D341Med (cell line): ENCODE data around the gene TCF19.
A peak's percentile ranks its signal among the peaks of the same experiment; 100 is the strongest.

Experiments
- DNase-seq: peaks from one replicate; pipeline ENCODE4 v3.0.0; 2012; ENCODE audit warnings: low spot score

Gene TCF19

DNA sequence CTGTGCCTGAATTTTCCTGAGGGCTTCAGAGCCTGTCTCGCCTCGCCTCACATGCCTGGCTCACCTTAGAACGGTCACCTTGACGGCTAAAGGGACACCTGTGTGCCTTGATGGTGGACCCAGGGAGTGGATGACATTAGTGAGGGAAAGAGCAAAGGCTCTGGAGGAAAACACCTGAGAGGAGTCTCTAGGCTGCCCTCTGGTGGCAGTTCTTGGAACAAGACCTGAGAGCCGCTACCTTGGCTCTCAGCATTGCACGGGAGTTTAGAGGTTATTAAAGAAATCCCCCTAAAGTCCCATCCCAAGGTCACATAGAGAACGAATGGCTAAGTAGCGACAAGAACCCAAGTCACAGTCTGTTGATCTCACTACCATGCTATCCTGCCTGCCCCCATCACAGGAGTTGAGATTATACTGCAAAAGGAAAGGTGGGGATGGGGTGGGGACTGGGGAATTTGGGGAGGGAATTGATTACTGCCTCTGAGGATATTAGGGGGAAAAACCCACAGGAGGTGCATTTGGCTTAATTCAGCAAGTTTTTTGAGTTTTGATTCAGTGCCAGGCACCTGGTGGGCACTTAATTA is 30.2 kb upstream of the TCF19 start:
- peak; percentile 74 for DNase-seq

DNA sequence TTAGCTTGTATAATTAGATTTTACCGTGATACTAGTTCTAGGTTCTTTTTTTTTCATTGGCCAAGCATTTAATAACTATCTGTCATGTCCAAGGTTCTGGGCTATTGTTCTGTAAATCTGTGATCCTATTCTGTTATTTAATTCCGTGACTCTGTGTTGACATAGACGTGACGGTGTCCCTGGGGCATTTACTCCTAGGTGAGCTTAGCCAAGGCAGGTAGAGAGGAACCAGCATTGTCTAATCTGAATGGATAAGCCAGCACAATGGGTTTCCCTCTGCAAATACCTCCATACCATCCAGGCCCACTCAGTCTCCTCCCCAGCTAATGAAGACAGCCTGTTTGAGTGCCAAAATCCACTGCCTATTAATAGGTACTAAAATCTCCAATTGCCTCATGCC is 29.3 kb upstream of the TCF19 start:
- DNase-seq = no peak

- DNase-seq = no peak
Observed at GRCh38 chr6:31130751-31131150, 27.6 kb upstream of the TCF19 start.

GRCh38 chr6:31131595-31131994 is 26.8 kb upstream of the TCF19 start:
- DNase-seq = no peak

- DNase-seq = no peak
Observed at GRCh38 chr6:31132806-31133205, 25.6 kb upstream of the TCF19 start.

DNA sequence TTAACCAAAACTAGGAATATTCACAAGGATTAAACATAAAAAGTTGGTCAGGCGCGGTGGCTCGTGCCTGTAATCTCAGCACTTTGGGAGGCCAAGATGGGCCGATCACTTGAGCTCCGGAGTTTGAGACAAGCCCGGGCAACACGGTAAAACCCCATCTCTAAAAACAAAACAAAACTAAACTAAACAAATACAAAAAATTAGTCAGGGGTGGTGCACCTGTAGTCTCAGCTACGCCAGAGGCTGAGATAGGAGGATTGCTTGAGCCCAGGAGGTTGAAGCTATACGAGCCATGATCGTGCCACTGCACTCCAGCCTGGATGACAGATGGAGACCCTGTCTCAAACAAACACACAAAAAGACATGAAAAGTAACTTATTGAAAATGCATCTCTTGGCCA is 22.7 kb upstream of the TCF19 start:
- no peak for DNase-seq

- no peak for DNase-seq
Observed at GRCh38 chr6:31138982-31139381, 19.4 kb upstream of the TCF19 start, which contains the start of gene PSORS1C2. Gene PSORS1C2 (minus strand): TSS chr6:31139066. CDS start chr6:31139026, 40 bp downstream.

DNA sequence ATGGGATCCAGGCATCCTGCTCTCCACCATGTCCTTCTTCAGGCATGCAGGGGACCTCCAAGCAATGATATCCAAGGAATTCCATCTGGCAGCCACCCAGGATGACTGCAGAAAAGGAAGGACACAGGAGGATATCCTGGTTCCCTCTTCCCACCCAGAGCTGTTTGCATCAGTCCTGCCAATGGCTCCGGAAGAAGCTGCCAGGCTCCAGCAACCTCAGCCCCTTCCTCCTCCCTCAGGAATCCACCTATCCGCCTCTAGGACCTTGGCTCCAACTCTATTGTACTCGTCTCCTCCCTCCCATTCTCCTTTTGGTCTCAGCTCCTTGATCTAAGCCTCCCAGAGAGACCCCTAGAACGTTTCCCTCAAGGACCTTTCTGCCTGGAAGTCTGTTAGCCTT is 18.8 kb upstream of the TCF19 start:
- no peak for DNase-seq

GRCh38 chr6:31140643-31141042 is 17.7 kb upstream of the TCF19 start:
- DNase-seq = no peak

DNA sequence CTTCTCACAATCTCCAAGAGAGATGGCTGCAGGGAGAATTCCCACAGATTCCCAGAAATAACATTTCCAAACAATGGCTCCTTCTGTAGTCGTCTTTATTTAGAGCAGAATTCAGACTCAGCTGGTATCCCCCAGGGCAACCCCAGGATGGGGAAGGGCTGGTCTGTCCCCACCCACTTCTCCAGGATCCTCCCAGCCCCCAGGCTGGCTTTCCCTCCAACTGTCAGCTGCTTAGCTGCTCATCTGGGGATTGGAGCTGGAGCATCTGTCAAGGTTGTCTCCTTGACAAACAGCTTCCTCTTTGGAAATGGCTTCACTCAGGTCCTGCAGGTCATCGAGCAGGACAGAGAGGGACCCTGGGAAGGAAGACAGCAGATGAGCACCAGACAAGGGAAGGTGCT is 16.0 kb upstream of the TCF19 start:
- DNase-seq = peak; percentile 73

DNA sequence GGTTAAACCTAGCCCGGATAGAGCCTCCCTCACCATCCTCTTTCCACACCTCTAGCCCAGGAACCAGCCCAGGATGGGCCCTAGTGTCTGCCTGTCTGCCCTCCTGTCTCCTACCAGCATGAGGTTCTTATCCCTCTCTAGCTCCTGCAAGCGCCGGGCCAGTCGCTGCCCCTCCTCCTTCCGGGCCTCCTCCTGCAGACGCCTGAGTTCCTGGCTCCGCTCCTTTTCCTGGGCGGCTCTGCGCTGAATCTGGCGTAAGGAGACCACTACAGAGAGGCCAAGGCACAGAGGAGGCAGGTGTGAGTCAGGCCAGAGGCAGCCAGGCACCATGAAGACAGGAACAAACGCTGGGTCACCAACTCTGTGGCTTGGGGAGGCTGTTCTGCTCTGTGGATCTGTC is 15.2 kb upstream of the TCF19 start:
- DNase-seq = no peak

- DNase-seq = no peak
Observed at GRCh38 chr6:31144296-31144969, 14.0 kb upstream of the TCF19 start.

DNA sequence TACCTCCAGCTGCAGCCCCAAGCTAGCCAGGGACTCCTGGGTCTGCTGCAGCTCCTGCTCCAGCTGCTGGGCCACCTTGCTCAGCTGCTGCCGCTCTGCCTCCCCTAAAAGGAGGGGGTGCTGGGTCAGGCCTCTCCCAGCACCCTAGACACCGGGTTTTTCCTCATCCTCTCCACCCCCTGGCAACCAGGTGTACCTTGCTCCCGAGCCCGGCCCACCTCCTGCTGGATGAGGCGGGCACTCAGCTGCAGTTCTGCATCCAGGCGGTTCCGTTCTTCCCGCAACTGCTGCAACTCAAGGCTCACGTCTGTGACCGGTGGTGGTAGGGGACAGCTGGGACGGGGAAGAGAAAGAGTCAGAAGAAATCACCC is 13.4 kb upstream of the TCF19 start:
- no peak for DNase-seq

GRCh38 chr6:31145386-31145785 is 13.0 kb upstream of the TCF19 start:
- no peak for DNase-seq

DNA sequence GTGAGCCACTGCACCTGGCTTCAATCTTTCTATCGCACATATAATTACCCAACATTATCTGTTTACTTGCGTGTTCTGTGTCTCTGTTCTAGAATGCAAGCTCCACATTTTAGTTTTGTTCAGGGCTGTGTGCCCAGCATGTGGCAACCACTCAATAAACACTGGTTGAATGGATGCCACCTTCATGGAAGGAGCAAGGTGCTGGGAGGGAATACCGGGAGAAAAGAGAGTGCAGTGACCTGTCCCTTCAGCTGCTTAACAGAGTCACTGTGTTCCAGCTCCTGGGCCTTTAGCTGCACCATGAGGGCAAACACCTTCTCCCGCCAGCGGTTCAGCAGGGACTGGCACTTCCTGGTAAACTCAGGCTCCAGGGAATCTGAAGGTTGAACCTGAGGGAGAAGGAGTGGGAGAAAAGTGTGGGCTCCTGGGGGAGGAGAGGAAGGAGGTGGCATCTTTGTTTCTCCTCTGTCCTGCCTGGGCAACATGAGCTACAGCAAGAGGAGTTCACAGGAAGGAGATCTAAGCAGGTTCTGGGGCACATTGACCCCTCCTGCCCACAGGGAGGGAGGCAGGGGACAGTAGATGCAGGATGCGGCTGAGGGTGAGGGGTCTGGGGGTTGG is 8.5 kb upstream of the TCF19 start:
- DNase-seq = no peak

- no peak for DNase-seq
Observed at GRCh38 chr6:31152781-31153180, 5.6 kb upstream of the TCF19 start.

DNA sequence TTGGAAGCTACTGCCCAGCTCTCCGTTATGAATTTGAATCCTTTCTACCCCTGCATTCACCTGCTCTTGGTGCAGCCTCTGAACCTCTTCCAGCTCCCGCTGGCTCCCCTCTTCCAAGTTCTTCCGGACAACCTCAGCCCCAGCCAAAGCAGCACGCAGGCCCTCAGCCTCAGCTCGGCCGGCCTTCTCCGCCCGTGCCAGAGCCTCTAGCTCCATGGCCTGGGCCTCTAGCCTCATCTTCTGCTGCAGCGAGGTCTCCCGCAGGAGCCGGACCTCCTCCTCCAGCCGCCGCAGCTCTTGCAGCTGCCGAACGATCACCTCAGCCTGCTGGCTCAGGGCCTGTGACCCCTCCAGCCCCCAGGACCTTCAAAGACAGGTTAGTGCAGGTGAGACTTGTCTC is 4.0 kb upstream of the TCF19 start:
- no peak for DNase-seq

- no peak for DNase-seq
Observed at GRCh38 chr6:31156641-31157040, 1.7 kb upstream of the TCF19 start.

GRCh38 chr6:31157513-31158139 is 763 bp upstream of the TCF19 start, which contains the start of gene CCHCR1:
Gene CCHCR1 (minus strand): TSS chr6:31157802. CDS start chr6:31157600, 202 bp downstream.
- no peak for DNase-seq

GRCh38 chr6:31158863-31159855 is 770 bp downstream of the TCF19 start:
- no peak for DNase-seq

- DNase-seq = no peak
Observed at GRCh38 chr6:31161216-31162126, 3.1 kb downstream of the TCF19 start.
